HepG2 (cell line): ENCODE data around the gene PSMB10. TPM values are rescaled to one million over a fixed set of nuclear protein-coding genes. Genes with fewer than 3 reads are reported as not detected.

Source experiments
- ADNP ChIP-seq: sonication (generic); formaldehyde crosslinking; IDR thresholded peaks from 2 replicates; pipeline ENCODE4 v1.4.0; 2020; ENCODE audit warnings: missing genetic modification reagents
- BORCS8-MEF2B ChIP-seq: sonication (generic); formaldehyde crosslinking; IDR thresholded peaks from 2 replicates; pipeline ENCODE4 v1.8.0; 2022; ENCODE audit warnings: mild to moderate bottlenecking, missing genetic modification reagents
- FLYWCH1 ChIP-seq: sonication (generic); formaldehyde crosslinking; IDR thresholded peaks from 2 replicates; pipeline ENCODE4 v1.8.1; 2023; ENCODE audit warnings: mild to moderate bottlenecking, missing genetic modification reagents
- FOXP1 ChIP-seq, 2 experiments: fragments of 450-650 bp in 1 of 2; IDR thresholded peaks; 2 replicates each; pipeline ENCODE4 v1.6.1; 2017 to 2018; ENCODE audit warnings: antibody characterized with exemption in 1 of 2
- HIVEP1 ChIP-seq: sonication (generic); formaldehyde crosslinking; IDR thresholded peaks from 2 replicates; pipeline ENCODE4 v1.4.0; 2020; ENCODE audit warnings: mild to moderate bottlenecking, missing genetic modification reagents
- HOXD1 ChIP-seq: sonication (generic); formaldehyde crosslinking; IDR thresholded peaks from 2 replicates; pipeline ENCODE4 v1.5.0; 2020; ENCODE audit warnings: missing genetic modification reagents
- MYNN ChIP-seq: sonication (generic); formaldehyde crosslinking; IDR thresholded peaks from 2 replicates; pipeline ENCODE4 v1.4.0; 2020; ENCODE audit warnings: mild to moderate bottlenecking, low read depth, missing genetic modification reagents
- NR2F1 ChIP-seq, 2 experiments: fragments of 450-650 bp in 1 of 2; formaldehyde crosslinking in 1 of 2; IDR thresholded peaks; 2 replicates each; pipeline versions ENCODE4 v1.5.0 to v1.6.1; 2016 to 2020; ENCODE audit warnings: mild to moderate bottlenecking in 1 of 2, missing compliant biosample characterization in 1 of 2, missing genetic modification reagents in 1 of 2, moderate library complexity in 1 of 2
- POLR2A ChIP-seq, 2 experiments: IDR thresholded peaks; 2 replicates each; pipeline ENCODE4 v1.6.1; 2011; ENCODE audit warnings: low read depth in 2 of 2, low read length in 2 of 2, mild to moderate bottlenecking in 1 of 2, moderate library complexity in 1 of 2; ENCODE audit not compliant: insufficient read depth in 1 of 2
- RNF2 ChIP-seq: fragments of 450-650 bp; conservative IDR thresholded peaks from 2 replicates; pipeline ENCODE4 v1.6.1; 2016; ENCODE audit warnings: low read depth
- SRSF1 ChIP-seq: fragments of 200-400 bp; formaldehyde crosslinking; optimal IDR thresholded peaks from 2 replicates; pipeline ENCODE3; 2017; ENCODE audit warnings: mild to moderate bottlenecking, low read depth, low read length, moderate library complexity
- ZBTB38 ChIP-seq: sonication (generic); formaldehyde crosslinking; IDR thresholded peaks from 2 replicates; pipeline ENCODE4 v1.5.1; 2020; ENCODE audit warnings: mild to moderate bottlenecking, missing genetic modification reagents
- ZBTB42 ChIP-seq: sonication (generic); formaldehyde crosslinking; IDR thresholded peaks from 2 replicates; pipeline ENCODE4 v1.5.0; 2020; ENCODE audit warnings: mild to moderate bottlenecking, missing genetic modification reagents
- ZNF180 ChIP-seq: sonication (generic); formaldehyde crosslinking; IDR thresholded peaks from 2 replicates; pipeline ENCODE4 v1.4.0; 2020; ENCODE audit warnings: low read depth, missing genetic modification reagents, borderline replicate concordance
- ZNF207 ChIP-seq: fragments of 450-650 bp; IDR thresholded peaks from 2 replicates; pipeline ENCODE4 v1.6.1; 2016; ENCODE audit warnings: antibody characterized with exemption, borderline replicate concordance
- ZNF34 ChIP-seq: sonication (generic); formaldehyde crosslinking; IDR thresholded peaks from 2 replicates; pipeline ENCODE4 v1.4.0; 2020; ENCODE audit warnings: mild to moderate bottlenecking, missing genetic modification reagents, borderline replicate concordance
- ZNF383 ChIP-seq: sonication (generic); formaldehyde crosslinking; IDR thresholded peaks from 2 replicates; pipeline ENCODE4 v1.4.0; 2020; ENCODE audit warnings: missing genetic modification reagents, mild to moderate bottlenecking, borderline replicate concordance
- ZNF451 ChIP-seq: sonication (generic); formaldehyde crosslinking; IDR thresholded peaks from 2 replicates; pipeline ENCODE4 v1.5.0; 2020; ENCODE audit warnings: mild to moderate bottlenecking, missing genetic modification reagents
- ZNF672 ChIP-seq: sonication (generic); formaldehyde crosslinking; IDR thresholded peaks from 2 replicates; pipeline ENCODE4 v1.8.1; 2022; ENCODE audit warnings: missing genetic modification reagents
- ZNF713 ChIP-seq: sonication (generic); formaldehyde crosslinking; IDR thresholded peaks from 2 replicates; pipeline ENCODE4 v1.4.0; 2020; ENCODE audit warnings: mild to moderate bottlenecking, missing genetic modification reagents
- ZNF761 ChIP-seq: sonication (generic); formaldehyde crosslinking; conservative IDR thresholded peaks from 2 replicates; pipeline ENCODE4 v1.4.0; 2020; ENCODE audit warnings: mild to moderate bottlenecking, missing genetic modification reagents
- ZNF766 ChIP-seq: sonication (generic); formaldehyde crosslinking; IDR thresholded peaks from 2 replicates; pipeline ENCODE4 v1.5.0; 2020; ENCODE audit warnings: missing genetic modification reagents, borderline replicate concordance
- ZNF83 ChIP-seq: sonication (generic); formaldehyde crosslinking; IDR thresholded peaks from 2 replicates; pipeline ENCODE4 v1.4.0; 2020; ENCODE audit warnings: missing genetic modification reagents, mild to moderate bottlenecking, borderline replicate concordance
- ZSCAN31 ChIP-seq: sonication (generic); formaldehyde crosslinking; IDR thresholded peaks from 2 replicates; pipeline ENCODE4 v1.5.0; 2020; ENCODE audit warnings: low read depth, mild to moderate bottlenecking, missing genetic modification reagents
- ZSCAN5A ChIP-seq: sonication (generic); formaldehyde crosslinking; IDR thresholded peaks from 2 replicates; pipeline ENCODE4 v1.8.0; 2022; ENCODE audit warnings: mild to moderate bottlenecking, missing genetic modification reagents, borderline replicate concordance
- polyA plus RNA-seq, 8 experiments: library from polyadenylated mRNA; depleted of rRNA in 3 of 8; stranded (reverse) in 7 of 8; unstranded in 1 of 8; fragments of >200 nt; fragmentation: Illumina TruSeq in 4 of 8; extraction: Trizol in 4 of 8; gene quantifications; 2 replicates each; pipeline versions ENCODE4 v1.2.1 to v1.2.3, GENCODE V29; 2011 to 2016; ENCODE audit warnings: low read depth in 4 of 8, missing spikeins in 1 of 8, mixed read lengths in 1 of 8; ENCODE audit not compliant: insufficient read depth in 1 of 8
- total RNA-seq, 5 experiments: library from RNA; depleted of rRNA; stranded (reverse); fragments of >200 nt; fragmentation: Illumina TruSeq; extraction: Trizol; gene quantifications; 2 replicates each; pipeline ENCODE4 v1.2.3, GENCODE V29; 2016; ENCODE audit warnings: low read depth in 1 of 5
- TF ChIP-seq, protein P1 (sequence below): sonication (generic); formaldehyde crosslinking; IDR thresholded peaks from 2 replicates; pipeline ENCODE4 v1.5.0; 2020; ENCODE audit warnings: missing genetic modification reagents
- TF ChIP-seq, protein P2 (sequence below): sonication (generic); formaldehyde crosslinking; IDR thresholded peaks from 2 replicates; pipeline ENCODE4 v1.4.0; 2020; ENCODE audit warnings: missing genetic modification reagents; ENCODE audit errors: not compliant biosample characterization
- TF ChIP-seq, protein P3 (sequence below): IDR thresholded peaks from 2 replicates; pipeline ENCODE4 v1.6.1; 2016; ENCODE audit warnings: missing genetic modification reagents, missing compliant biosample characterization

The PSMB10 gene
- total and polyA plus RNA-seq, 2 of the 13 experiments (the other 11 are each of a cell fraction or from before 2014, with no cell fraction given), result 12.7 to 65.9 TPM

DNA sequence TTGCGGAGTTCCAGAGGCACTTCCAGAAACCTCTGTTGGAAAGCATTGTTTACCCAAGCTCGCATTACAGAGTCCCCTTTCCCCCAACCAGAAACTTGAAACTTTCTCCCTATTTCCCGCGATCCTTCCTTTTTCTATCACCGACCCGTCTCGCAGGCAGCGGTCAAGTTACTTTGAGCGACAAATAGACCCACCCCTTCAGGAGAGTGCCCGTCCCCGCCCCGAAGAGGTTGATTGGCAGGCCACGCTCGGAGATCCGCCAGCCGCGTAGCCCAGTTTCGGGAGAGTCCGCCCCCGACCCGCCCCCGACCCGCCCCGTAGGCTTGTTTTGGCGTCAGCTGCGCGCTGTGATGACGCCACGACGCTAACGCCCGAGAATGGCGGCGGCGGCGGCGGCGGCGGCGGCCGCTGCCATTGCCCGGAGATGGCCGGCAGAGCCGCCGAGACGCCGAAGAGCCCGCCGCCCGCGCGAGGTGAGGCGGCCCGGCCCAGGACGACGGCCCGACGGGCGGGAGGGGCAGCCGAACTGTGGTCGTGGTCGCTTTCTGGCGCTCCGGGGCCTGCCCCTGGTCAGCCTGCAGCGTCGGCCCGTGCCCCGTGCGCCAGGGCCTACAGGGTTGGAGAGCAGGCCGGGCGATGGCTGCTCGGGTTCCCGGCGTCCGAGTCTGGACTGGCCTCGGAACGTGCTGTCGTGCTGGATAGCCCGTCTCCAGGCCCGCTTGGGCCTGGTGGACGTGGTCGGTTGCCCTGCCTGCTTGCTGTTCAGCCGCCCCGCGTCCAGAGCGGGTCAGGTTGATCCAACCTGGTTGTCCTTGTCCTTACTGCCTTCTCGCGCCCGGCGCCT lies 43.5 kb downstream of the PSMB10 start, which contains the start of gene PSKH1 (continued):
- TF ChIP-seq ZNF34 (CRISPR knock-in tag) (peak; percentile 30; the same call in 1 of the 2 replicates), HOXD1 (CRISPR knock-in tag) (peak; percentile 92), ZNF761 (0 out of 2 replicates have a peak, but pooled peaks have one; percentile 79), ZNF451 (CRISPR knock-in tag) (0 out of 2 replicates have a peak, but pooled peaks have one; percentile 27), ZBTB42 (CRISPR knock-in tag) (peak; percentile 40; the same call in 1 of the 2 replicates), ZBTB38 (CRISPR knock-in tag) (peak; percentile 54; the same call in 1 of the 2 replicates), NR2F1 (CRISPR knock-in tag; IDR thresholded peaks at IDR 0.05) (no peak), POLR2A (IDR thresholded peaks at IDR 0.05; ENCODE audit: insufficient read depth in 1 of 2, low read depth in 2 of 2, low read length in 2 of 2) (peak; percentile 46 to 66; a peak in 3 of 4 replicates), ZNF713 (CRISPR knock-in tag) (no peak), MYNN (CRISPR knock-in tag) (no peak), ADNP (no peak), BORCS8-MEF2B (CRISPR knock-in tag) (peak; percentile 64), ZNF766 (CRISPR knock-in tag) (peak; percentile 90; the same call in 1 of the 2 replicates), ZNF383 (CRISPR knock-in tag) (no peak), ZNF207 (no peak), ZNF672 (CRISPR knock-in tag) (no peak), FLYWCH1 (CRISPR knock-in tag) (peak; percentile 83), SRSF1 (no peak), HIVEP1 (CRISPR knock-in tag) (peak; percentile 88), ZNF83 (CRISPR knock-in tag) (peak; percentile 74; the same call in 1 of the 2 replicates), RNF2 (no peak), ZSCAN31 (CRISPR knock-in tag) (peak; percentile 87), ZNF180 (no peak), ZSCAN5A (CRISPR knock-in tag) (no peak), FOXP1 (IDR thresholded peaks at IDR 0.05) (no peak), FOXP1 (CRISPR knock-in tag; IDR thresholded peaks at IDR 0.05) (no peak)
- TF ChIP-seq, protein P1, sequence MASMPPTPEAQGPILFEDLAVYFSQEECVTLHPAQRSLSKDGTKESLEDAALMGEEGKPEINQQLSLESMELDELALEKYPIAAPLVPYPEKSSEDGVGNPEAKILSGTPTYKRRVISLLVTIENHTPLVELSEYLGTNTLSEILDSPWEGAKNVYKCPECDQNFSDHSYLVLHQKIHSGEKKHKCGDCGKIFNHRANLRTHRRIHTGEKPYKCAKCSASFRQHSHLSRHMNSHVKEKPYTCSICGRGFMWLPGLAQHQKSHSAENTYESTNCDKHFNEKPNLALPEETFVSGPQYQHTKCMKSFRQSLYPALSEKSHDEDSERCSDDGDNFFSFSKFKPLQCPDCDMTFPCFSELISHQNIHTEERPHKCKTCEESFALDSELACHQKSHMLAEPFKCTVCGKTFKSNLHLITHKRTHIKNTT, result peak; percentile 48; the same call in 1 of the 2 replicates
- TF ChIP-seq, protein P2, sequence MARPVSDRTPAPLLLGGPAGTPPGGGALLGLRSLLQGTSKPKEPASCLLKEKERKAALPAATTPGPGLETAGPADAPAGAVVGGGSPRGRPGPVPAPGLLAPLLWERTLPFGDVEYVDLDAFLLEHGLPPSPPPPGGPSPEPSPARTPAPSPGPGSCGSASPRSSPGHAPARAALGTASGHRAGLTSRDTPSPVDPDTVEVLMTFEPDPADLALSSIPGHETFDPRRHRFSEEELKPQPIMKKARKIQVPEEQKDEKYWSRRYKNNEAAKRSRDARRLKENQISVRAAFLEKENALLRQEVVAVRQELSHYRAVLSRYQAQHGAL (CRISPR knock-in tag), result no peak
- TF ChIP-seq, protein P3, sequence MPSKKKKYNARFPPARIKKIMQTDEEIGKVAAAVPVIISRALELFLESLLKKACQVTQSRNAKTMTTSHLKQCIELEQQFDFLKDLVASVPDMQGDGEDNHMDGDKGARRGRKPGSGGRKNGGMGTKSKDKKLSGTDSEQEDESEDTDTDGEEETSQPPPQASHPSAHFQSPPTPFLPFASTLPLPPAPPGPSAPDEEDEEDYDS (CRISPR knock-in tag), result peak; percentile 89
